ENCODE data around the gene EIF3D. TPM values are rescaled to one million over a fixed set of nuclear protein-coding genes. Genes with fewer than 3 reads are reported as not detected.

Gene EIF3D
- total and polyA plus RNA-seq, 9 of the 15 experiments (the other 6 are each of a cell fraction or from before 2014, with no cell fraction given): 191 to 422 (median 279) TPM

DNA sequence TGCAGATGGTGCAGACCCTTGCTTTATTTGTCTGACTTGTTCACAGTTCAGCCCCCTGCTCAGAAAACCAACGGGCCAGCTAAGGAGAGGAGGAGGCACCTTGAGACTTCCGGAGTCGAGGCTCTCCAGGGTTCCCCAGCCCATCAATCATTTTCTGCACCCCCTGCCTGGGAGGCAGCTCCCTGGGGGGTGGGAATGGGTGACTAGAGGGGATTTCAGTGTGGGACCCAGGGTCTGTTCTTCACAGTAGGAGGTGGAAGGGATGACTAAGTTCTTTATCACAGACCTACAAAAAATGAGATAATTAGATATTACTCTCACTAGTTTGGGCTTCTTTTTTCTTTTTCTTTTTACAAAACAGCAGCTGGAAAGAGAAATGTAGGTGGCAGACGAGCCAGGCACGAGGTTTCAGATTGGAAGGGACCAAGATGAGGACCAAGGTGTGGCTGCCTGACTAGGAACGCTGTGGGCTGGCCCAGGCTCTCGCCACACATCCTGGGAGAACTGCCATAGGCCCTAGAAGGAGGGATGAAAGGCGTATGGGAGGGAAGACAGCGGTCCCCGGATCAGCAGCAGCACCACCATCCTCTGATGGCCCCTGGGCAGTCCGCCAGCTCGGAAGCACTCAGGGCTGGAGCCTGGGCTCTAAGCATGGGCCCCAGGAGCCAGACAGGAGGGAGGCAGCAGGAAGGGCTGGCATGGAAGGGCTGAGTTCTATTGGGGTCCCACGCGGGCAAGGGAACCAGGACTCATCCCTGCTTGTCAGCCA is 61.7 kb downstream of the EIF3D start:
- Histone ChIP-seq H3K79me2 (ENCODE audit: control insufficient read depth, insufficient read depth, low read length) (no peaks in the 10 kb centered on the region; the same call in 2 of the 3 replicates), H3K27me3 (ENCODE audit: control insufficient read depth in 2 of 2, insufficient read depth in 2 of 2, low read length in 2 of 2) (no peaks in the 10 kb centered on the region), H3K9me3 (replicated peaks; ENCODE audit: control insufficient read depth, insufficient read depth, low read depth, low read length) (no peaks in the 10 kb centered on the region), H3K9ac (ENCODE audit: insufficient read depth in 1 of 2, low read depth in 2 of 2, low read length in 2 of 2) (peak overlapping the region; percentile 38 to 75), H3K36me3 (ENCODE audit: control insufficient read depth, insufficient read depth, low read length) (peaks cover 46% of the 10 kb centered on the region; the same call in 2 of the 3 replicates), H3K9me1 (ENCODE audit: control insufficient read depth, insufficient read depth, low read length) (no peaks in the 10 kb centered on the region), H3K27ac (ENCODE audit: extremely low read depth, low read depth, low read length) (peak overlapping the region; percentile 76), H3K4me2 (ENCODE audit: insufficient read depth, low read length) (peak overlapping the region; percentile 46; the same call in 1 of the 2 replicates), H4K20me1 (replicated peaks; ENCODE audit: control insufficient read depth, insufficient read depth, low read length) (0 out of 2 replicates have a peak, but pooled peaks cover 3% of the 10 kb centered on the region), H2AFZ (ENCODE audit: low read depth, low read length) (no peak overlapping the region), H3K4me1 (replicated peaks in 1 of 2; ENCODE audit: control insufficient read depth in 2 of 2, insufficient read depth in 2 of 2, low read length in 2 of 2) (peaks cover 25 to 38% of the 10 kb centered on the region in 2 experiments), H3K4me3 (no peak overlapping the region)
- ChIA-PET CTCF (ENCODE audit: low intra/inter-chr PET ratio) (no interaction called here), POLR2A (interaction anchor here (0.7 to 1.1 kb wide), 2 partner anchors 15 to 99 kb away, joined by 3 read pairs; no protein-coding TSS in a partner anchor)
- no peak for ATAC-seq
- 54% methylated on average over 10 of the region's 14 CpGs for WGBS (ENCODE audit: insufficient coverage, low coverage, missing lambda C conversion rate)
- no peak for DNase-seq (ENCODE audit: extremely low read depth in 1 of 4, low spot score in 3 of 4)
- no peak for FAIRE-seq
- TF ChIP-seq ZC3H11A (IDR thresholded peaks at IDR 0.05; ENCODE audit: low read depth, low read length) (no peak), NFIC (IDR thresholded peaks at IDR 0.05) (peak; percentile 69), MEIS2 (IDR thresholded peaks at IDR 0.05; ENCODE audit: partially characterized antibody) (no peak), CSDE1 (IDR thresholded peaks at IDR 0.05) (no peak), U2AF1 (optimal IDR thresholded peaks at IDR 0.05; ENCODE audit: low read depth, low read length) (no peak), ILF3 (IDR thresholded peaks at IDR 0.05; ENCODE audit: borderline replicate concordance) (no peak), ZNF778 (CRISPR knock-in tag; IDR thresholded peaks at IDR 0.05) (no peak), ZNF584 (CRISPR knock-in tag; IDR thresholded peaks at IDR 0.05; ENCODE audit: low read depth) (peak; percentile 57; the same call in 1 of the 2 replicates), RBFOX2 (IDR thresholded peaks at IDR 0.05; ENCODE audit: low read depth, low read length) (0 out of 2 replicates have a peak, but pooled peaks have one; percentile 44), RBM25 (IDR thresholded peaks at IDR 0.05; ENCODE audit: low read depth, low read length, severe bottlenecking) (no peak)
- TF ChIP-seq, protein P1, sequence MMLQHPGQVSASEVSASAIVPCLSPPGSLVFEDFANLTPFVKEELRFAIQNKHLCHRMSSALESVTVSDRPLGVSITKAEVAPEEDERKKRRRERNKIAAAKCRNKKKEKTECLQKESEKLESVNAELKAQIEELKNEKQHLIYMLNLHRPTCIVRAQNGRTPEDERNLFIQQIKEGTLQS (IDR thresholded peaks at IDR 0.05): no peak
- TF ChIP-seq, protein P1 (CRISPR knock-in tag; conservative IDR thresholded peaks at IDR 0.05): no peak
- TF ChIP-seq, protein P2, sequence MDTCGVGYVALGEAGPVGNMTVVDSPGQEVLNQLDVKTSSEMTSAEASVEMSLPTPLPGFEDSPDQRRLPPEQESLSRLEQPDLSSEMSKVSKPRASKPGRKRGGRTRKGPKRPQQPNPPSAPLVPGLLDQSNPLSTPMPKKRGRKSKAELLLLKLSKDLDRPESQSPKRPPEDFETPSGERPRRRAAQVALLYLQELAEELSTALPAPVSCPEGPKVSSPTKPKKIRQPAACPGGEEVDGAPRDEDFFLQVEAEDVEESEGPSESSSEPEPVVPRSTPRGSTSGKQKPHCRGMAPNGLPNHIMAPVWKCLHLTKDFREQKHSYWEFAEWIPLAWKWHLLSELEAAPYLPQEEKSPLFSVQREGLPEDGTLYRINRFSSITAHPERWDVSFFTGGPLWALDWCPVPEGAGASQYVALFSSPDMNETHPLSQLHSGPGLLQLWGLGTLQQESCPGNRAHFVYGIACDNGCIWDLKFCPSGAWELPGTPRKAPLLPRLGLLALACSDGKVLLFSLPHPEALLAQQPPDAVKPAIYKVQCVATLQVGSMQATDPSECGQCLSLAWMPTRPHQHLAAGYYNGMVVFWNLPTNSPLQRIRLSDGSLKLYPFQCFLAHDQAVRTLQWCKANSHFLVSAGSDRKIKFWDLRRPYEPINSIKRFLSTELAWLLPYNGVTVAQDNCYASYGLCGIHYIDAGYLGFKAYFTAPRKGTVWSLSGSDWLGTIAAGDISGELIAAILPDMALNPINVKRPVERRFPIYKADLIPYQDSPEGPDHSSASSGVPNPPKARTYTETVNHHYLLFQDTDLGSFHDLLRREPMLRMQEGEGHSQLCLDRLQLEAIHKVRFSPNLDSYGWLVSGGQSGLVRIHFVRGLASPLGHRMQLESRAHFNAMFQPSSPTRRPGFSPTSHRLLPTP (IDR thresholded peaks at IDR 0.05; ENCODE audit: borderline replicate concordance, extremely low read depth, insufficient read length): no peak
- TF ChIP-seq, protein P3, sequence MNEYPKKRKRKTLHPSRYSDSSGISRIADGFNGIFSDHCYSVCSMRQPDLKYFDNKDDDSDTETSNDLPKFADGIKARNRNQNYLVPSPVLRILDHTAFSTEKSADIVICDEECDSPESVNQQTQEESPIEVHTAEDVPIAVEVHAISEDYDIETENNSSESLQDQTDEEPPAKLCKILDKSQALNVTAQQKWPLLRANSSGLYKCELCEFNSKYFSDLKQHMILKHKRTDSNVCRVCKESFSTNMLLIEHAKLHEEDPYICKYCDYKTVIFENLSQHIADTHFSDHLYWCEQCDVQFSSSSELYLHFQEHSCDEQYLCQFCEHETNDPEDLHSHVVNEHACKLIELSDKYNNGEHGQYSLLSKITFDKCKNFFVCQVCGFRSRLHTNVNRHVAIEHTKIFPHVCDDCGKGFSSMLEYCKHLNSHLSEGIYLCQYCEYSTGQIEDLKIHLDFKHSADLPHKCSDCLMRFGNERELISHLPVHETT (CRISPR knock-in tag; conservative IDR thresholded peaks at IDR 0.05 in 1 of 2, IDR thresholded peaks at IDR 0.05 in 1 of 2): peak in 1 of 2 experiments; percentile 11; a peak in 1 of 4 replicates
- intact Hi-C loops (cut with micrococcal nuclease) (loop anchor here (5.0 kb wide), 1 partner anchor 100 kb away; no protein-coding TSS in a partner anchor), in situ Hi-C loops (cut with MboI) (loop anchor here (5.0 kb wide), 1 partner anchor 170 kb away; no protein-coding TSS in a partner anchor)
- TSS peak; percentile 73 for BruUV-seq (replicated peaks)

Measured in K562 (cell line).